ENCODE data around the gene CCDC149. TPM values are rescaled to one million over a fixed set of nuclear protein-coding genes. Genes with fewer than 3 reads are reported as not detected.

Gene CCDC149
- total and polyA plus RNA-seq, 2 of the 13 experiments (the other 11 are each of a cell fraction or from before 2014, with no cell fraction given): 0.44 to 0.95 TPM

DNA sequence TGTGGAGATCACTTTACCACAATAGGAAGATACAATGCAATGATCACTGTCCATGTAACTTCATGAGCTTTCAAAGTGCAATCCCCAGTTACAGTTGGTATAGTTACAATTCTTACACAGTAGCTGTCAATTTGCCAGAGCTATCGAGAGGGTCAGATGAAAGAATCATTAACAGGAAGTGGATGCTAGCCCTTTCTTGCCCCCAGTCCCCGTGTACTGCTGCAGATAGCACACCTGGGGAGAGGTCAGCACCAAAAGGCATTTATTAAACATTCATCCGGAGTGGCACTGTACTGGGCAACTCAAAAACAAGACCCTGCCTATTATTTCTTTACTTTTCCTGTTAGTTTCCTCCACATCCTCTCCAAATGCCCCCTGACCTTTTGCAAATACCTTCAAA is 69.7 kb downstream of the CCDC149 start:
- H3K79me2 ChIP-seq (ENCODE audit: insufficient read depth, low read length): no peaks in the 10 kb centered on the region
- no peak overlapping the region for H3K9ac ChIP-seq (ENCODE audit: insufficient read depth, low read depth, low read length)
- no peak; the same call in 2 of the 3 replicates for ATAC-seq
- H3K36me3 ChIP-seq (replicated peaks in 1 of 2; ENCODE audit: control insufficient read depth in 1 of 2, insufficient read depth in 2 of 2, low read length in 2 of 2): no peaks in the 10 kb centered on the region
- H3K4me2 ChIP-seq (ENCODE audit: low read depth, low read length): no peak overlapping the region
- H3K4me1 ChIP-seq (ENCODE audit: insufficient read depth, low read length): peaks cover 23% of the 10 kb centered on the region
- 2% methylated on average over 3 of the region's 3 CpGs for WGBS (ENCODE audit: low lambda C conversion rate)
- BruUV-seq (replicated peaks): no TSS peak
- CTCF ChIA-PET (ENCODE audit: low intra/inter-chr PET ratio, low total read pairs): no interaction called here
- FAIRE-seq: no peak
- H2AFZ ChIP-seq (ENCODE audit: low read length): no peak overlapping the region
- peak; percentile 18 for DNase-seq (ENCODE audit: low spot score)
- H3K27ac ChIP-seq (ENCODE audit: extremely low read length, insufficient read depth, low read length): no peak overlapping the region
- POLR2A ChIA-PET: no interaction called here
- no peaks in the 10 kb centered on the region for H4K20me1 ChIP-seq (ENCODE audit: insufficient read depth, low read length)
- in situ Hi-C loops (cut with HindIII; ENCODE audit: extremely low pct_ligation_motif_present, low pct_unique_long_range_greater_than_20kb) (no loop called here), intact Hi-C loops (cut with micrococcal nuclease; ENCODE audit: unreplicated experiment) (no loop called here)
- no peaks in the 10 kb centered on the region for H3K27me3 ChIP-seq (ENCODE audit: control insufficient read depth in 1 of 2, insufficient read depth in 2 of 2, low read length in 2 of 2)
- H3K4me3 ChIP-seq (replicated peaks in 1 of 3; ENCODE audit: insufficient read depth in 1 of 3, low read depth in 2 of 3, low read length in 3 of 3): no peak overlapping the region
- TF ChIP-seq SMAD1 (CRISPR knock-in tag; IDR thresholded peaks at IDR 0.05; ENCODE audit: borderline replicate concordance, low read depth) (no peak), BRD4 (CRISPR knock-in tag; IDR thresholded peaks at IDR 0.05) (no peak), ZNF839 (CRISPR knock-in tag; IDR thresholded peaks at IDR 0.05; ENCODE audit: borderline replicate concordance) (no peak), NR2F6 (IDR thresholded peaks at IDR 0.05) (0 out of 2 replicates have a peak, but pooled peaks have one; percentile 24), NR2F6 (CRISPR knock-in tag; IDR thresholded peaks at IDR 0.05) (no peak)
- TF ChIP-seq, protein P1, sequence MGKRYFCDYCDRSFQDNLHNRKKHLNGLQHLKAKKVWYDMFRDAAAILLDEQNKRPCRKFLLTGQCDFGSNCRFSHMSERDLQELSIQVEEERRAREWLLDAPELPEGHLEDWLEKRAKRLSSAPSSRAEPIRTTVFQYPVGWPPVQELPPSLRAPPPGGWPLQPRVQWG (CRISPR knock-in tag; IDR thresholded peaks at IDR 0.05; ENCODE audit: borderline replicate concordance, low read depth): no peak
- no peaks in the 10 kb centered on the region for H3K9me3 ChIP-seq (ENCODE audit: low read length)

DNA sequence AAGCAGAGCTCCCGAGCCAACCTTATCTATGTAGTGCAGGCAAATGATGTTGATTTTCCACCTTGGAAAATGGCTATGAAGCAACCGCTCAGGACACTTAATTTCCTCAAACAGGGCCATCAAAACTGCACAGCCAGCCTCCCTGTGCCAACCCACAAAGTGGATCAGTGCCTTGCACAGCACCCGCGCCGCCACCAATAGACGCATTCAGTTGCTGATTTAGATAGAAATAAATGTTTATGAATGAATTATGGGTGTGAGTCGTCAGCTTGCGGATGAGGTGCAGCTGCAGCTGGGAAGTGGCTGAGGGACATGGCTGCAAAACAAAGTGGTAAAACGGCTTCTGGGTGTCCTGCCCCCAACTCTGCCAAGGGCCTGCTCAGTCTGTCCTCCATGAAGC is 70.5 kb downstream of the CCDC149 start:
- no peaks in the 10 kb centered on the region for H4K20me1 ChIP-seq (ENCODE audit: insufficient read depth, low read length)
- peaks cover 23% of the 10 kb centered on the region for H3K4me1 ChIP-seq (ENCODE audit: insufficient read depth, low read length)
- H3K27me3 ChIP-seq (ENCODE audit: control insufficient read depth in 1 of 2, insufficient read depth in 2 of 2, low read length in 2 of 2): no peaks in the 10 kb centered on the region
- ChIA-PET CTCF (ENCODE audit: low intra/inter-chr PET ratio, low total read pairs) (no interaction called here), POLR2A (no interaction called here)
- no peak for TF ChIP-seq PCBP2 (optimal IDR thresholded peaks at IDR 0.05; ENCODE audit: low read depth, low read length, poor library complexity, severe bottlenecking)
- TF ChIP-seq ZNF552 (CRISPR knock-in tag; IDR thresholded peaks at IDR 0.05; ENCODE audit: borderline replicate concordance): no peak
- TF ChIP-seq KLF11 (CRISPR knock-in tag; IDR thresholded peaks at IDR 0.05): no peak
- no peak for TF ChIP-seq MBD4 (IDR thresholded peaks at IDR 0.05; ENCODE audit: borderline replicate concordance, low read length)
- TF ChIP-seq TOPORS (CRISPR knock-in tag; IDR thresholded peaks at IDR 0.05): no peak
- TF ChIP-seq MAF1 (CRISPR knock-in tag; IDR thresholded peaks at IDR 0.05; ENCODE audit: borderline replicate concordance): no peak
- TF ChIP-seq, protein P2, sequence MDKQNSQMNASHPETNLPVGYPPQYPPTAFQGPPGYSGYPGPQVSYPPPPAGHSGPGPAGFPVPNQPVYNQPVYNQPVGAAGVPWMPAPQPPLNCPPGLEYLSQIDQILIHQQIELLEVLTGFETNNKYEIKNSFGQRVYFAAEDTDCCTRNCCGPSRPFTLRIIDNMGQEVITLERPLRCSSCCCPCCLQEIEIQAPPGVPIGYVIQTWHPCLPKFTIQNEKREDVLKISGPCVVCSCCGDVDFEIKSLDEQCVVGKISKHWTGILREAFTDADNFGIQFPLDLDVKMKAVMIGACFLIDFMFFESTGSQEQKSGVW (CRISPR knock-in tag; IDR thresholded peaks at IDR 0.05; ENCODE audit: borderline replicate concordance): no peak
- TF ChIP-seq PAWR (CRISPR knock-in tag; IDR thresholded peaks at IDR 0.05; ENCODE audit: borderline replicate concordance): no peak
- no peak for TF ChIP-seq MTA3 (CRISPR knock-in tag; IDR thresholded peaks at IDR 0.05)
- no peak for TF ChIP-seq ZNF160 (CRISPR knock-in tag; IDR thresholded peaks at IDR 0.05)
- no peak for TF ChIP-seq ZNF263 (CRISPR knock-in tag; IDR thresholded peaks at IDR 0.05)
- TF ChIP-seq ZNF30 (CRISPR knock-in tag; IDR thresholded peaks at IDR 0.05): no peak
- H3K4me3 ChIP-seq (replicated peaks in 1 of 3; ENCODE audit: insufficient read depth in 1 of 3, low read depth in 2 of 3, low read length in 3 of 3): no peak overlapping the region
- 72% methylated on average over 9 of the region's 9 CpGs for WGBS (ENCODE audit: low lambda C conversion rate)
- ATAC-seq (no peak), DNase-seq (ENCODE audit: low spot score) (no peak), FAIRE-seq (no peak)
- no peak overlapping the region for H3K27ac ChIP-seq (ENCODE audit: extremely low read length, insufficient read depth, low read length)
- intact Hi-C loops (cut with micrococcal nuclease; ENCODE audit: unreplicated experiment) (no loop called here), in situ Hi-C loops (cut with HindIII; ENCODE audit: extremely low pct_ligation_motif_present, low pct_unique_long_range_greater_than_20kb) (no loop called here)
- no peak overlapping the region for H2AFZ ChIP-seq (ENCODE audit: low read length)
- no peaks in the 10 kb centered on the region for H3K79me2 ChIP-seq (ENCODE audit: insufficient read depth, low read length)
- no TSS peak for BruUV-seq (replicated peaks)
- no peak overlapping the region for H3K4me2 ChIP-seq (ENCODE audit: low read depth, low read length)
- H3K9ac ChIP-seq (ENCODE audit: insufficient read depth, low read depth, low read length): no peak overlapping the region
- H3K9me3 ChIP-seq (ENCODE audit: low read length): no peaks in the 10 kb centered on the region
- H3K36me3 ChIP-seq (replicated peaks in 1 of 2; ENCODE audit: control insufficient read depth in 1 of 2, insufficient read depth in 2 of 2, low read length in 2 of 2): no peaks in the 10 kb centered on the region

Measured in HepG2 (cell line).